Measurements from ENCODE around the gene FAM120B.

Gene FAM120B

DNA sequence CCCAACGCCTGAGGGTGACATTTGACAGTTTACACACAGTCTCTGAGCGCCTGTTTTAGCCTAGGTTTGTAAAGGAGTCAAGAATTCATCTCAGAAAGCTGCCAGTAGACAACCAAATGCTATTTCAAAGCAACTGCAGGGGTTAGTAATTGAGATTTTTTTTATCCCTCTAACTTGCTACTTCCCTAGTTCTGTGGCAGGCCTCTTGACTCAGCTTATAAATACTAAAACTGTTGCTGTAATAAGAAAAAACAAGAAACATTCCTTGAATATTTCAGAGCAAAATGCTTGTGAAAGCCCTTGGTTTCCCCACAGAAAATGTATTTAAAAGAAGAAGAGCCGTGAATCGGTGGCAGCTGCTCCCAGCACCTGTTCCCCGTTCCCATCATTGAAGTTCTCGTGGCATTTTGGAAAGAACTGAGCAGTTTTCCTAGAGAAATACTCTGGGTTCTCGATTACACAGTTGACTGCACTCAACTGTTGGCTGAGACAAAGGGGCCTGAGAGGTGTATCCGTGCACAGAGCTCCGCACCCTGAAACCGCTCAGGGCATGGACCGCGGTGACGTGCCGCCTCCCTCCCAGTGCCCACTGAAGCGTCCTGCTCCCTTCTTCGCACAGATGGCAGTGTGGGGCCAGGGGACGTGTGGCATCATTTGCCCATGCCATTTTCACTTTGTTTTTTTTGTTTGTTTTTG lies 36.6 kb upstream of the FAM120B start:
- TF ChIP-seq, protein P1, sequence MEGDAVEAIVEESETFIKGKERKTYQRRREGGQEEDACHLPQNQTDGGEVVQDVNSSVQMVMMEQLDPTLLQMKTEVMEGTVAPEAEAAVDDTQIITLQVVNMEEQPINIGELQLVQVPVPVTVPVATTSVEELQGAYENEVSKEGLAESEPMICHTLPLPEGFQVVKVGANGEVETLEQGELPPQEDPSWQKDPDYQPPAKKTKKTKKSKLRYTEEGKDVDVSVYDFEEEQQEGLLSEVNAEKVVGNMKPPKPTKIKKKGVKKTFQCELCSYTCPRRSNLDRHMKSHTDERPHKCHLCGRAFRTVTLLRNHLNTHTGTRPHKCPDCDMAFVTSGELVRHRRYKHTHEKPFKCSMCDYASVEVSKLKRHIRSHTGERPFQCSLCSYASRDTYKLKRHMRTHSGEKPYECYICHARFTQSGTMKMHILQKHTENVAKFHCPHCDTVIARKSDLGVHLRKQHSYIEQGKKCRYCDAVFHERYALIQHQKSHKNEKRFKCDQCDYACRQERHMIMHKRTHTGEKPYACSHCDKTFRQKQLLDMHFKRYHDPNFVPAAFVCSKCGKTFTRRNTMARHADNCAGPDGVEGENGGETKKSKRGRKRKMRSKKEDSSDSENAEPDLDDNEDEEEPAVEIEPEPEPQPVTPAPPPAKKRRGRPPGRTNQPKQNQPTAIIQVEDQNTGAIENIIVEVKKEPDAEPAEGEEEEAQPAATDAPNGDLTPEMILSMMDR (IDR thresholded peaks at IDR 0.05) = no peak

DNA sequence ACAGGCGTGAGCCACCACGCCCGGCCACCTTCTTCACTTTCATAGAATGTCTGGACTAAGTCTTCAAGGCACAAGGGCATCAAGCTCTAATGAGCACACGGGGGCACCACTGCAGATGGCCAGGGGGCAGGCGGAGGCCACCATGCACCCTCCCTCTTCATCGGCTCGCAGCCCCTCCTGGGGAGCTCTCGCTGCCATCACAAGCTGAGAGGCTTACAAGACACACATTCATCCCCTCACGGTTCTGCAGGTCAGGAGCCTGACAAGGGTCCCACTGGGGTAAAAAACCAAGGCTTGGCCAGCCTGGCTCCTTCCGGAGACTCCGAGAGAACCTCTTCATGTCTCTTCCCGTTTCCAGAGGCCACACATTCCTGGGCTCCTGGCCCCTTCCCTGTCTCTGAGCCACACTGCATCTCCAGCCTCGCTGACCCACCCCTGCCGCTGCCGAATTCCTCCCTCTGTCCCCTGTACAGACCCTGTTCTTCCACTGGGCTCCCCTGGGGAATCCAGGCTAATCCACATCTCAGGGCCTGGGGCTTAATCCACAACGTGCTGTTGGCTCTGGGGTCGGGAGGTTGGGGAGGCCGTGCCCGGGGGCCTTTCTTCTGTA lies 35.5 kb upstream of the FAM120B start:
- TF ChIP-seq, protein P1 (IDR thresholded peaks at IDR 0.05) = no peak

DNA sequence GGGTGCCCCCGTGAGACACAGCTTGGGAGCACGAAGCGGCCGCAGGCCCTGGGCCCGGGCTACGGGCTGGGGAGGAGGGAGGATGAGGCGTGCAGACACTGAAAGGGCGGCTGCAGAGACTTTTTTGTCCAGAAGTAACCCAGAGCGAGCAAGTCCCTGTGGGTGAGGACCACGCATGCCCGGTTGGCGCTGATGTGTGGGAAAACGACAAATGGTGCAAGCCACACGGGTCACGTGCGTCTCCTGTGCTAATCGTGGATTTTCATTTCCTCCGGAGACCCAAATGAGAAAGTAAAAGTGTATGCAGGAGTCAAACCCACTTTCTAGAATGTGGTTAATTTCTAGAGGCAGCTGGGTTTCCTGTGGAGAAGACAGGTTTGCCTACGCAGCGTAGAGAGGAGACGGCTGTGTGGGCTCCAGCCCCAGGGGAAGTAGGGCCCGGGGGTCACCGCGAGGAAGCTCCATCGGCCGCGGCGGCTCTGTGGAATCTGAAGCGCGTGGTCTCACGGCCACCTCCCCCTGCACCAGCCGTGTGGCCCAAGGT lies 34.7 kb upstream of the FAM120B start:
- TF ChIP-seq, protein P1 (IDR thresholded peaks at IDR 0.05) = no peak

DNA sequence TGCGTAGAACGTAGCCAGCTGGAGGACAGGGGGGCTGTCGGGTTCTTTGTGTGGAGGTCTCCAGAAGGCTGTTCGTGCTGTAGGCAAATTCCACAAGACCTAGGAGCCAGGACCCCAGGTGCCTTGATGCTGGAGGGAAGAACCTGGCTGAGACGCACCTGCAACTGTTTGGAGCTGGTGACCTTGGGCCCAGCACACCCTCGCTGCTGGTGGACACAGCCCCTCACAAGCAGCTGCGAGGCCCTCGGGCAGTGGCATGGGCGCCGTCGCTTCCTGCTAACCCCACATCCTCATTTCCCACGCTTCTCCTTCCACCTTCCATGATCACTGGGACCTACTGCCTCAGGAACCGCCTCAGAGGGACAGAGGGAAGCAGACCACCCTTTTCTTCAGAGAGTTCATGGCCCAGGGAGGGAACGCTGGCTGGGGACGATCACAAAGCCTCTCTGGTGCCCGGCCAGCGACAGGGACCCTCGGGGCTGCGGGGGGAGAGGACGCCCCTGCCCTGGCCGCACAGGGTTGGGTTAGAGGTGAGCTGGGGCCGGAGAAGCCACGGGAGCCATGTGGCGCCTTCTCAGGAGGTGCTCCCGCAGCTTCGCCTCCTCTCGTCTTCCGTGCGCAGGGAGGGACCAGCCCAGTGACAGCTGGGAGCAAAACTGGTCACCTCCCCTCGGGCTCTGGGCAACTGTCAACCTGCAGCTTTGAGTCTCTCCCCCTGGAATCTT lies 34.1 kb upstream of the FAM120B start:
- TF ChIP-seq, protein P1 (IDR thresholded peaks at IDR 0.05) = no peak

DNA sequence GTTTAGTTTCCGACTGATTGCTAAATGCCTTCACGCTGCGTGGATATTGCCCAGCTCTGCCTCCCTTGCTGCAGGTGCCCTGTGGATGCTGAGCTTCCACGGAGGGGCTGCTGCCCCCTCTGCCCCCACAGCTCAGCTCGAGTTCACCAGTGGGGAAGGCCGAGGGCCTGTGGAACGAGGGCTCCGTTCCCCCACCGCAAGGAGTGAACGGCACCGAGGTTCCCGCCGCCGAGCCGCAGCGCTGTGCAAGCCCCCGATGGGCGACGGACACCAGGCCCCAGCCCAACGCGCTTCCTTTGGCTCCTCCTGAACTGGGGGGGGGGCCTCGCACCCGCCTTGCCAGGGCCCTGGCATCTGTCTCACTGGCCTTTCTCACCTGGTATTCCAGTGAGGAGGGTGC lies 33.4 kb upstream of the FAM120B start:
- TF ChIP-seq, protein P1 (IDR thresholded peaks at IDR 0.05) = no peak

DNA sequence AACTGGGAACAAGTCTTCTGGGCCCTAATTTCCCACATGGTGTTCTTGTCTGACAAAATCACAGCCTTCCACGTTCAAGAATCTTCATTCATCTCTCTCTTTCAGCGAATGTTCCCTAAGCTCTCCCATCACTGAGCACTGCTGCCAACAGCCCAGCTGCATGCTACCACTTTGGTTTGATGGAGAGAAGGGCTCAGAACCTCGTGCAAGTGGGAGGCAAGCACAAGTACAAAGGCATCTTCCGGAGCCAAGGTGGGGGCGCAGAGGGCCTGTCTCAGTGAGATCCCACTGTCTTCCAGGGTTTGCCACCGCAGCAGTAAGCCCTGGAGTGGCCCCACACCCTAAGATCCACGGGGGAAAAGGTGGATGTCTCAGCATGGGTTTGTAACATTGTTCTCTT lies 32.9 kb upstream of the FAM120B start:
- TF ChIP-seq, protein P1 (IDR thresholded peaks at IDR 0.05) = no peak

DNA sequence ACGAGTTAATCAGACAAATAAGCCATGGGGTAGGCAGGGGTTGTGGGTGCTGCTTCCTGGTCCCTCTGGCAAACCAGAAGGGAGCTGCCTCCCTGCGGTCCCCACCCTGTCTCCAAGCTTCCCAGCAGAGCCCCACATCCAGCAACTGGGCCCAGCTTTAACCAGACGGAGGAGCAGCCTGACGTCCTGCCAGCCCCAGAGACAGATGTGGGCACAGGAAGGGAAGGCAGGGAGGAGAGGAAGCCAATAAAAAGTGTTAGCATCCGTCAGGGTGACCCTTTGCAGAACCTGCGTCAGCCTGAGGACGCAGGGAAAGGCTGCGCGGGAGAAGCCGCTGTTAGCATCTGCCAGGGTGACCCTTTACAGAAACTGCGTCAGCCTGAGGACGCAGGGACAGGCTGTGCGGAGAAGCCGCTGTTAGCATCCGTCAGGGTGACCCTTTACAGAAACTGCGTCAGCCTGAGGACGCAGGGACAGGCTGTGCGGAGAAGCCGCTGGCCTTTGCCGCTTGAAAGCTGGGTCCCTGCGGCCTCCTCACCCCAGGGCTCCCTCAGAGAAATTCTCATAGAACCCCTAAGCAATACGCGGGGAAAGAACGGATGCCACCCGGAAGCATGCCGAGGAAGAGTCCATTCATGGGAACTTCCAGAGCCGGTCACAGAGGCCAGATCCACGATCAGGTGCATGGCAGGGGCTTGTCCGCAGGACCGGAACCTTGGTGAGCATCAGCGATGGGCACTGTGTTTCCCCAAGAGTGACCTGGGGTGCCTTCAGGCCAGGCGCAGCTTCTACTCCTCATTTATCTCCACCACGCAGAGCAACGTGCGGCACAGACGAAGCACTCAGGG lies 31.6 kb upstream of the FAM120B start:
- TF ChIP-seq, protein P1 (IDR thresholded peaks at IDR 0.05) = no peak
